Articular chondrocyte of knee joint (primary cell): ENCODE results near the gene TEX47. TPM values are rescaled to one million over a fixed set of nuclear protein-coding genes. Genes with fewer than 3 reads are reported as not detected.

Experiments used
- small RNA-seq: library from RNA; depleted of rRNA; stranded (forward); fragments of <200 nt; gene quantifications from one replicate; pipeline ENCODE3, GENCODE V24; 2012
- total RNA-seq: library from RNA; depleted of rRNA; stranded (reverse); fragments of >200 nt; gene quantifications from 2 replicates; pipeline ENCODE4 v1.2.3, GENCODE V29; 2012

Gene TEX47
- total RNA-seq: not detected in 2 replicates

GRCh38 chr7:88795553-88795952 lies at the start of gene TEX47:
Gene TEX47, minus strand, starts transcription at chr7:88795737. Its CDS starts 795 bp downstream, at chr7:88794942.

GRCh38 chr7:88759230-88760135 lies 36.1 kb downstream of the TEX47 start, which contains the start of gene ZNF804B:
Gene ZNF804B, plus strand, starts transcription at chr7:88759700. Its CDS starts 277 bp downstream, at chr7:88759977.

Small RNA genes within 50 kb of the gene (small RNA-seq; reads per million reads assigned to genes)
- not detected for gene AC002127.1

Other genes with a start within 250 kb of the TEX47 start
- gene ZNF804B, start 36.0 kb downstream of the TEX47 start, total RNA-seq: not detected in 2 replicates